Measurements from ENCODE around the gene SNX8.

DNA sequence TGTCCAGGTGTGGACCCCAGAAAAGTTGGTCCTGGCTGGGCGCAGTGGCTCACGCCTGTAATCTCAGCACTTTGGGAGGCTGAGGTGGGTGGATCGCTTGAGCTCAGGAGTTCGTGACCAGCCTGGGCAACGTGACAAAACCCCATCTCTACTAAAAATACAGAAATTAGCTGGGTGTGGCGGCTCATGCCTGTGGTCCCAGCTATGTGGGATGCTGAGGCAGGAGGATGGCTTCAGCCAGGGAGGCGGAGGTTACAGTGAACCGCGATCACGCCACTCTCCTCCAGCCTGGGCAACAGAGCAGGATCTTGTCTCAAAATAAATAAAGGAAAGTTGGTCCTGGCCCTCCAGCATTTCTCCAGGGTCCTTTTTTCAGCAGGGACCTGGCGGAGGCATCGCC lies 70.8 kb downstream of the SNX8 start:
- TF ChIP-seq, protein P1, sequence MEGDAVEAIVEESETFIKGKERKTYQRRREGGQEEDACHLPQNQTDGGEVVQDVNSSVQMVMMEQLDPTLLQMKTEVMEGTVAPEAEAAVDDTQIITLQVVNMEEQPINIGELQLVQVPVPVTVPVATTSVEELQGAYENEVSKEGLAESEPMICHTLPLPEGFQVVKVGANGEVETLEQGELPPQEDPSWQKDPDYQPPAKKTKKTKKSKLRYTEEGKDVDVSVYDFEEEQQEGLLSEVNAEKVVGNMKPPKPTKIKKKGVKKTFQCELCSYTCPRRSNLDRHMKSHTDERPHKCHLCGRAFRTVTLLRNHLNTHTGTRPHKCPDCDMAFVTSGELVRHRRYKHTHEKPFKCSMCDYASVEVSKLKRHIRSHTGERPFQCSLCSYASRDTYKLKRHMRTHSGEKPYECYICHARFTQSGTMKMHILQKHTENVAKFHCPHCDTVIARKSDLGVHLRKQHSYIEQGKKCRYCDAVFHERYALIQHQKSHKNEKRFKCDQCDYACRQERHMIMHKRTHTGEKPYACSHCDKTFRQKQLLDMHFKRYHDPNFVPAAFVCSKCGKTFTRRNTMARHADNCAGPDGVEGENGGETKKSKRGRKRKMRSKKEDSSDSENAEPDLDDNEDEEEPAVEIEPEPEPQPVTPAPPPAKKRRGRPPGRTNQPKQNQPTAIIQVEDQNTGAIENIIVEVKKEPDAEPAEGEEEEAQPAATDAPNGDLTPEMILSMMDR (IDR thresholded peaks at IDR 0.05) = no peak
- no peak for TF ChIP-seq POLR2A (IDR thresholded peaks at IDR 0.05)

Measured in prostate gland (tissue), 2 donors.